BLaER1 treated with 17β-estradiol and CSF1 and Interleukin-3, amounts not matched to agents 10 nM and 100 nM (cell line): ENCODE data around the gene PYM1.

Source experiments
- H3K27ac ChIP-seq, 11 experiments: shearing (Covaris generic); formaldehyde crosslinking; 2 replicates each; pipeline ENCODE4 v1.8.1; 2022
- H3K27me3 ChIP-seq, 11 experiments: shearing (Covaris generic); formaldehyde crosslinking; 2 replicates each; pipeline ENCODE4 v1.8.1; 2022
- H3K36me3 ChIP-seq, 11 experiments: shearing (Covaris generic); formaldehyde crosslinking; 2 replicates each; pipeline ENCODE4 v1.8.1; 2022
- H3K4me1 ChIP-seq, 10 experiments: shearing (Covaris generic); formaldehyde crosslinking; 2 replicates each; pipeline ENCODE4 v1.8.1; 2022
- H3K4me2 ChIP-seq, 11 experiments: shearing (Covaris generic); formaldehyde crosslinking; 2 replicates each; pipeline ENCODE4 v1.8.1; 2022
- H3K4me3 ChIP-seq, 10 experiments: shearing (Covaris generic); formaldehyde crosslinking; 2 replicates each; pipeline ENCODE4 v1.8.1; 2022
- H3K9ac ChIP-seq, 11 experiments: shearing (Covaris generic); formaldehyde crosslinking; 2 replicates each; pipeline ENCODE4 v1.8.1; 2022
- H3K9me3 ChIP-seq, 11 experiments: shearing (Covaris generic); formaldehyde crosslinking; replicated peaks in 1 of 11; 2 replicates each; pipeline ENCODE4 v1.8.1; 2022
- H4K20me1 ChIP-seq, 11 experiments: shearing (Covaris generic); formaldehyde crosslinking; 2 replicates each; pipeline ENCODE4 v1.8.1; 2022
- Cebpa-rat ChIP-seq, 11 experiments: shearing (Covaris generic); IDR thresholded peaks; 2 replicates each; pipeline ENCODE4 v1.8.1; 2022

PYM1 gene

GRCh38 chr12:55909513-55909884 lies 18.2 kb downstream of the PYM1 start:
- Histone ChIP-seq H3K36me3 (peaks cover 21 to 59% (median 28%) of the 10 kb centered on the region in 11 experiments), H3K4me2 (no peak overlapping the region), H3K27ac (no peak overlapping the region)

GRCh38 chr12:55908726-55909512 lies 18.8 kb downstream of the PYM1 start:
- no peak for TF ChIP-seq Cebpa-rat (IDR thresholded peaks at IDR 0.05)
- H3K27me3 ChIP-seq, result no peaks in the 10 kb centered on the region
- peaks cover 0 to 11% (median 2%) of the 10 kb centered on the region in 10 experiments; a peak in 8 of 20 replicates for H3K4me1 ChIP-seq
- H3K9ac ChIP-seq, result peak overlapping the region in 1 of 11 experiments; percentile 24; a peak in 1 of 22 replicates
- H3K27ac ChIP-seq, result no peak overlapping the region
- no peak overlapping the region for H3K4me2 ChIP-seq
- no peaks in the 10 kb centered on the region for H3K9me3 ChIP-seq
- peaks cover 0 to 69% (median 16%) of the 10 kb centered on the region in 11 experiments; a peak in 13 of 22 replicates for H4K20me1 ChIP-seq
- peaks cover 16 to 55% (median 26%) of the 10 kb centered on the region in 11 experiments for H3K36me3 ChIP-seq
- no peak overlapping the region for H3K4me3 ChIP-seq

More at GRCh38 chr12:55909513-55909884, 18.2 kb downstream of the PYM1 start:
- Histone ChIP-seq H3K27me3 (no peaks in the 10 kb centered on the region), H3K4me1 (peaks cover 0 to 17% (median 5%) of the 10 kb centered on the region in 10 experiments; a peak in 13 of 20 replicates), H3K9me3 (no peaks in the 10 kb centered on the region), H3K9ac (peak overlapping the region in 1 of 11 experiments; percentile 24; a peak in 1 of 22 replicates), H4K20me1 (peaks cover 0 to 72% (median 22%) of the 10 kb centered on the region in 11 experiments; a peak in 15 of 22 replicates), H3K4me3 (no peak overlapping the region)
- no peak for TF ChIP-seq Cebpa-rat (IDR thresholded peaks at IDR 0.05)

- H3K27me3 ChIP-seq, result no peaks in the 10 kb centered on the region
- H3K9ac ChIP-seq, result no peak overlapping the region
- no peak for TF ChIP-seq Cebpa-rat (IDR thresholded peaks at IDR 0.05)
- peak overlapping the region in 4 of 11 experiments; percentile 4 to 50 (median 18); a peak in 4 of 22 replicates for H3K4me2 ChIP-seq
- H3K36me3 ChIP-seq, result peaks cover 27 to 55% (median 33%) of the 10 kb centered on the region in 11 experiments
- H3K4me1 ChIP-seq, result peaks cover 0 to 13% (median 2%) of the 10 kb centered on the region in 10 experiments; a peak in 8 of 20 replicates
- H4K20me1 ChIP-seq, result peaks cover 0 to 64% (median 10%) of the 10 kb centered on the region in 11 experiments; a peak in 12 of 22 replicates
- no peak overlapping the region for H3K27ac ChIP-seq
- no peak overlapping the region for H3K4me3 ChIP-seq
- no peaks in the 10 kb centered on the region for H3K9me3 ChIP-seq
Measured at GRCh38 chr12:55906056-55906455, 21.6 kb downstream of the PYM1 start.

- Histone ChIP-seq H4K20me1 (peaks cover 0 to 29% (median 0%) of the 10 kb centered on the region in 11 experiments; a peak in 6 of 22 replicates), H3K27ac (peak overlapping the region in 1 of 11 experiments; percentile 31; a peak in 1 of 22 replicates), H3K27me3 (no peaks in the 10 kb centered on the region), H3K9ac (peak overlapping the region in 1 of 11 experiments; percentile 42; a peak in 1 of 22 replicates), H3K4me2 (no peak overlapping the region), H3K9me3 (no peaks in the 10 kb centered on the region), H3K4me1 (peaks cover 0 to 13% (median 2%) of the 10 kb centered on the region in 10 experiments; a peak in 9 of 20 replicates), H3K36me3 (peaks cover 34 to 57% (median 38%) of the 10 kb centered on the region in 11 experiments), H3K4me3 (no peak overlapping the region)
- no peak for TF ChIP-seq Cebpa-rat (IDR thresholded peaks at IDR 0.05)
Measured at GRCh38 chr12:55901881-55902490, 25.7 kb downstream of the PYM1 start.

GRCh38 chr12:55899082-55899481 lies 28.6 kb downstream of the PYM1 start:
- Histone ChIP-seq H3K4me2 (no peak overlapping the region), H3K27ac (no peak overlapping the region), H3K36me3 (peaks cover 34 to 59% (median 38%) of the 10 kb centered on the region in 11 experiments), H3K4me1 (peaks cover 0 to 4% (median 0%) of the 10 kb centered on the region in 10 experiments; a peak in 2 of 20 replicates), H3K27me3 (no peaks in the 10 kb centered on the region), H3K4me3 (no peak overlapping the region), H4K20me1 (peaks cover 0 to 18% (median 0%) of the 10 kb centered on the region in 11 experiments; a peak in 6 of 22 replicates), H3K9me3 (no peaks in the 10 kb centered on the region), H3K9ac (no peak overlapping the region)
- no peak for TF ChIP-seq Cebpa-rat (IDR thresholded peaks at IDR 0.05)

- H3K4me1 ChIP-seq, result no peaks in the 10 kb centered on the region
- H3K9me3 ChIP-seq, result no peaks in the 10 kb centered on the region
- no peaks in the 10 kb centered on the region for H3K27me3 ChIP-seq
- no peak for TF ChIP-seq Cebpa-rat (IDR thresholded peaks at IDR 0.05)
- H3K27ac ChIP-seq, result no peak overlapping the region
- no peak overlapping the region for H3K9ac ChIP-seq
- H3K4me2 ChIP-seq, result no peak overlapping the region
- H4K20me1 ChIP-seq, result no peaks in the 10 kb centered on the region
- H3K36me3 ChIP-seq, result peaks cover 0 to 18% (median 0%) of the 10 kb centered on the region in 11 experiments; a peak in 3 of 22 replicates
- no peak overlapping the region for H3K4me3 ChIP-seq
Measured at GRCh38 chr12:55893723-55894122, 34.0 kb downstream of the PYM1 start.

- Histone ChIP-seq H3K9ac (no peak overlapping the region), H3K27ac (no peak overlapping the region), H3K4me2 (no peak overlapping the region), H4K20me1 (no peaks in the 10 kb centered on the region), H3K27me3 (no peaks in the 10 kb centered on the region), H3K9me3 (no peaks in the 10 kb centered on the region), H3K4me1 (no peaks in the 10 kb centered on the region), H3K36me3 (peaks cover 0 to 8% (median 0%) of the 10 kb centered on the region in 11 experiments; a peak in 2 of 22 replicates), H3K4me3 (no peak overlapping the region)
- TF ChIP-seq Cebpa-rat (IDR thresholded peaks at IDR 0.05), result no peak
Measured at GRCh38 chr12:55891310-55891709, 36.4 kb downstream of the PYM1 start.

- H3K9me3 ChIP-seq, result no peaks in the 10 kb centered on the region
- TF ChIP-seq Cebpa-rat (IDR thresholded peaks at IDR 0.05), result no peak
- peaks cover 0 to 9% (median 0%) of the 10 kb centered on the region in 10 experiments; a peak in 3 of 20 replicates for H3K4me1 ChIP-seq
- no peak overlapping the region for H3K9ac ChIP-seq
- H3K4me3 ChIP-seq, result no peak overlapping the region
- no peaks in the 10 kb centered on the region for H3K27me3 ChIP-seq
- no peak overlapping the region for H3K27ac ChIP-seq
- H3K4me2 ChIP-seq, result 0 out of 22 replicates have a peak overlapping the region, but pooled peaks of 1 of the 11 experiments have one; percentile 15
- no peaks in the 10 kb centered on the region; a peak in 1 of 22 replicates for H3K36me3 ChIP-seq
- no peaks in the 10 kb centered on the region for H4K20me1 ChIP-seq
Measured at GRCh38 chr12:55885113-55885512, 42.6 kb downstream of the PYM1 start.

- H3K27ac ChIP-seq, result no peak overlapping the region
- peaks cover 22 to 33% (median 25%) of the 10 kb centered on the region in 11 experiments for H3K9me3 ChIP-seq
- H3K9ac ChIP-seq, result no peak overlapping the region
Measured at GRCh38 chr12:55877824-55878223, 49.9 kb downstream of the PYM1 start.

More at GRCh38 chr12:55877824-55878223, 49.9 kb downstream of the PYM1 start:
- Histone ChIP-seq H3K27me3 (no peaks in the 10 kb centered on the region), H3K4me1 (peaks cover 0 to 7% (median 0%) of the 10 kb centered on the region in 10 experiments; a peak in 2 of 20 replicates), H3K4me2 (no peak overlapping the region), H3K36me3 (no peaks in the 10 kb centered on the region; a peak in 1 of 22 replicates), H4K20me1 (no peaks in the 10 kb centered on the region), H3K4me3 (no peak overlapping the region)
- TF ChIP-seq Cebpa-rat (IDR thresholded peaks at IDR 0.05), result no peak
